HepG2 (cell line): ENCODE measurements around the gene CYB5A. TPM values are rescaled to one million over a fixed set of nuclear protein-coding genes. Genes with fewer than 3 reads are reported as not detected.

ENCODE experiments used
- AKAP8 ChIP-seq: sonication (generic); formaldehyde crosslinking; IDR thresholded peaks from 2 replicates; pipeline ENCODE4 v1.5.1; 2020; ENCODE audit warnings: mild to moderate bottlenecking, missing genetic modification reagents
- ATF7-NPFF ChIP-seq: sonication (generic); formaldehyde crosslinking; IDR thresholded peaks from 2 replicates; pipeline ENCODE4 v1.8.1; 2023; ENCODE audit warnings: mild to moderate bottlenecking, low read depth, missing genetic modification reagents, moderate library complexity
- ATM ChIP-seq: fragments of 450-650 bp; IDR thresholded peaks from 2 replicates; pipeline ENCODE4 v1.7.1; 2017; ENCODE audit warnings: mild to moderate bottlenecking, borderline replicate concordance
- CAMTA2 ChIP-seq: sonication (generic); formaldehyde crosslinking; IDR thresholded peaks from 2 replicates; pipeline ENCODE4 v1.4.0; 2020; ENCODE audit warnings: mild to moderate bottlenecking, missing genetic modification reagents, borderline replicate concordance
- CTCF ChIP-seq: sonication (generic); formaldehyde crosslinking; IDR thresholded peaks from 2 replicates; pipeline ENCODE4 v1.5.0; 2020; ENCODE audit warnings: mild to moderate bottlenecking, missing genetic modification reagents, moderate library complexity
- FOXC1 ChIP-seq: sonication (generic); formaldehyde crosslinking; IDR thresholded peaks from 2 replicates; pipeline ENCODE4 v1.8.0; 2022; ENCODE audit warnings: mild to moderate bottlenecking, missing genetic modification reagents, borderline replicate concordance
- FOXM1 ChIP-seq: sonication (generic); formaldehyde crosslinking; IDR thresholded peaks from 2 replicates; pipeline ENCODE4 v1.5.0; 2020; ENCODE audit warnings: missing genetic modification reagents
- HMG20B ChIP-seq: conservative IDR thresholded peaks from 2 replicates; pipeline ENCODE4 v1.6.1; 2016; ENCODE audit warnings: missing genetic modification reagents, missing compliant biosample characterization
- HNF1A ChIP-seq, 2 experiments: sonication (generic) in 1 of 2; formaldehyde crosslinking in 1 of 2; IDR thresholded peaks; 2 replicates each; pipeline versions ENCODE4 v1.4.0 to v1.6.1; 2016 to 2020; ENCODE audit warnings: borderline replicate concordance in 1 of 2, low read depth in 1 of 2, mild to moderate bottlenecking in 1 of 2, missing genetic modification reagents in 1 of 2
- LCORL ChIP-seq, 2 experiments: fragments of 450-650 bp in 1 of 2; sonication (generic) in 1 of 2; formaldehyde crosslinking in 1 of 2; IDR thresholded peaks; 2 replicates each; pipeline versions ENCODE4 v1.5.0 to v1.6.1; 2017 to 2020; ENCODE audit warnings: antibody characterized with exemption in 1 of 2, missing genetic modification reagents in 1 of 2
- MIER3 ChIP-seq: IDR thresholded peaks from 2 replicates; pipeline ENCODE4 v1.6.1; 2016; ENCODE audit warnings: missing compliant biosample characterization, borderline replicate concordance
- NBN ChIP-seq: fragments of 450-650 bp; conservative IDR thresholded peaks from 2 replicates; pipeline ENCODE4 v1.6.1; 2017
- PAF1 ChIP-seq: IDR thresholded peaks from 2 replicates; pipeline ENCODE4 v1.6.1; 2016; ENCODE audit warnings: missing genetic modification reagents, missing compliant biosample characterization
- PHB2 ChIP-seq: fragments of 450-650 bp; IDR thresholded peaks from 2 replicates; pipeline ENCODE4 v1.6.1; 2018; ENCODE audit not compliant: partially characterized antibody
- SAP130 ChIP-seq: IDR thresholded peaks from 2 replicates; pipeline ENCODE4 v1.6.1; 2016; ENCODE audit warnings: low read depth
- SSRP1 ChIP-seq: IDR thresholded peaks from 2 replicates; pipeline ENCODE4 v1.6.1; 2016; ENCODE audit warnings: control low read depth
- ZMYM4 ChIP-seq: sonication (generic); formaldehyde crosslinking; IDR thresholded peaks from 2 replicates; pipeline ENCODE4 v1.8.1; 2023; ENCODE audit warnings: mild to moderate bottlenecking, missing genetic modification reagents
- ZNF30 ChIP-seq: sonication (generic); formaldehyde crosslinking; IDR thresholded peaks from 2 replicates; pipeline ENCODE4 v1.5.0; 2020; ENCODE audit warnings: mild to moderate bottlenecking, missing genetic modification reagents
- ZNF644 ChIP-seq: IDR thresholded peaks from 2 replicates; pipeline ENCODE4 v1.6.1; 2016; ENCODE audit warnings: low read depth
- ZNF7 ChIP-seq: IDR thresholded peaks from 2 replicates; pipeline ENCODE4 v1.6.1; 2016; ENCODE audit warnings: missing biosample characterization, missing genetic modification reagents
- ZNF839 ChIP-seq: sonication (generic); formaldehyde crosslinking; IDR thresholded peaks from 2 replicates; pipeline ENCODE4 v1.4.0; 2020; ENCODE audit warnings: missing genetic modification reagents, mild to moderate bottlenecking, borderline replicate concordance
- ZNF850 ChIP-seq: sonication (generic); formaldehyde crosslinking; conservative IDR thresholded peaks from 2 replicates; pipeline ENCODE4 v1.9.0; 2021; ENCODE audit warnings: mild to moderate bottlenecking, missing genetic modification reagents
- ZSCAN30 ChIP-seq: sonication (generic); formaldehyde crosslinking; IDR thresholded peaks from 2 replicates; pipeline ENCODE4 v1.5.0; 2020; ENCODE audit warnings: mild to moderate bottlenecking, missing genetic modification reagents
- polyA plus RNA-seq, 8 experiments: library from polyadenylated mRNA; depleted of rRNA in 3 of 8; stranded (reverse) in 7 of 8; unstranded in 1 of 8; fragments of >200 nt; fragmentation: Illumina TruSeq in 4 of 8; extraction: Trizol in 4 of 8; gene quantifications; 2 replicates each; pipeline versions ENCODE4 v1.2.1 to v1.2.3, GENCODE V29; 2011 to 2016; ENCODE audit warnings: low read depth in 4 of 8, missing spikeins in 1 of 8, mixed read lengths in 1 of 8; ENCODE audit not compliant: insufficient read depth in 1 of 8
- total RNA-seq, 5 experiments: library from RNA; depleted of rRNA; stranded (reverse); fragments of >200 nt; fragmentation: Illumina TruSeq; extraction: Trizol; gene quantifications; 2 replicates each; pipeline ENCODE4 v1.2.3, GENCODE V29; 2016; ENCODE audit warnings: low read depth in 1 of 5

CYB5A gene
- total and polyA plus RNA-seq, 2 of the 13 experiments (the other 11 are each of a cell fraction or from before 2014, with no cell fraction given) = 215 to 356 TPM

DNA sequence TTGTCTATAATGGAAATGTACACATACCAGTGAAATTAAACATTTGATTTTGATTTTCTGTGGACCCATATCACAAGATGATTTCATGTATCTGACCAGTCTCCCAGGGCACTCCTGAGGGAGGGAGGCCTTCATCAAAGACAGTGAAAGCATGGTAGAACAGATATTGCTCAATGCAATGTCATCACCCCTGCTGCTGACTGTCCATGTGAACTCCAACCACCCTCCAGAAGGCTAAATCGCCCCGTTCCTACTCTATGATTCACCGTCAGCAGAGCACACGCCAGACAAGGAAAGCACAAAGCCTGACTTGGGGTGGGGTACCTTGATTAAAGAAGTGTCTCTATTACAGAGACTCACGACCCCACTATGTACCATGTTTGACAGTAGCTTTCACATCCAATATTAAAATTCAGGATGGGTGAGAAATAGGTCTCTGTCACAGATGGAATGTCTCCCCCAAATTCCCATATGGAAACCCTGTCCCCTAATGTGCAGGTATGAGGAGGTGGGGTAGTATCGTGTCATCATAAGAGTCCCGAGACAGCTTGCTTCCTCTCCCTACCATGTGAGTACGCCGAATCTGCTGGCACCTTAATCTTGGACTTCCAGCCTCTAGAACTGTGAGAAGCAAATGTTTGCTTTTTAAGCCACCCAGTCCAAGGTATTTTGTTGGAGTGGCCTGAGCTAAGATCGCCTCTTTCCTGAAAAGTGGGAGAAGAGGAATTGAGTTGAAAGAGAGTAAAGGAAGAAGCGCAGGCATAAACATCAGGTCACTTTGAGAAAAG, 42.4 kb downstream of the CYB5A start (continued):
- no peak for TF ChIP-seq ZNF30 (CRISPR knock-in tag)
- no peak for TF ChIP-seq CAMTA2
- TF ChIP-seq ZSCAN30 (CRISPR knock-in tag) = no peak
- TF ChIP-seq HNF1A (IDR thresholded peaks at IDR 0.05; ENCODE audit: low read depth) = no peak
- TF ChIP-seq HNF1A (CRISPR knock-in tag; IDR thresholded peaks at IDR 0.05; ENCODE audit: borderline replicate concordance) = no peak
- TF ChIP-seq AKAP8 (CRISPR knock-in tag) = no peak
- peak; percentile 86 for TF ChIP-seq SAP130
- TF ChIP-seq HMG20B (CRISPR knock-in tag) = no peak
- TF ChIP-seq ATF7-NPFF (CRISPR knock-in tag) = no peak
- no peak for TF ChIP-seq ZNF839
- no peak for TF ChIP-seq ZNF850 (CRISPR knock-in tag)
- TF ChIP-seq SSRP1 = no peak
- no peak for TF ChIP-seq FOXC1 (CRISPR knock-in tag)
- no peak for TF ChIP-seq ATM
- no peak for TF ChIP-seq PAF1
- no peak for TF ChIP-seq LCORL (IDR thresholded peaks at IDR 0.05)
- peak; percentile 83 for TF ChIP-seq LCORL (CRISPR knock-in tag; IDR thresholded peaks at IDR 0.05)
- TF ChIP-seq ZNF7 (CRISPR knock-in tag) = peak; percentile 78; the same call in 1 of the 2 replicates
- peak; percentile 78 for TF ChIP-seq ZMYM4 (CRISPR knock-in tag)
- TF ChIP-seq FOXM1 (CRISPR knock-in tag) = no peak
- no peak for TF ChIP-seq PHB2
- peak; percentile 99 for TF ChIP-seq ZNF644 (CRISPR knock-in tag)
- TF ChIP-seq CTCF (CRISPR knock-in tag) = no peak
- no peak for TF ChIP-seq NBN
- TF ChIP-seq MIER3 = peak; percentile 82
